GM20431 (cell line): Measurements from ENCODE around the gene IMMP1L.

Experiments used
- in situ Hi-C: fragments of 300-500 bp; cut with MseI, MboI; formaldehyde crosslinking; loops from one replicate; pipeline ENCODE4 v1.15.0; 2020; ENCODE audit warnings: low sequenced_read_pairs; ENCODE audit not compliant: unreplicated experiment

IMMP1L gene

GRCh38 chr11:31478223-31478590 lies 31.2 kb downstream of the IMMP1L start:
- in situ Hi-C loops, result loop anchor here (25.0 kb wide), 1 partner anchor 484 kb away; no protein-coding TSS in a partner anchor

GRCh38 chr11:31477528-31478222 lies 31.7 kb downstream of the IMMP1L start:
- in situ Hi-C loops, result loop anchor here (25.0 kb wide), 1 partner anchor 485 kb away; no protein-coding TSS in a partner anchor

GRCh38 chr11:31474083-31474482 lies 35.3 kb downstream of the IMMP1L start:
- in situ Hi-C loops, result no loop called here

DNA sequence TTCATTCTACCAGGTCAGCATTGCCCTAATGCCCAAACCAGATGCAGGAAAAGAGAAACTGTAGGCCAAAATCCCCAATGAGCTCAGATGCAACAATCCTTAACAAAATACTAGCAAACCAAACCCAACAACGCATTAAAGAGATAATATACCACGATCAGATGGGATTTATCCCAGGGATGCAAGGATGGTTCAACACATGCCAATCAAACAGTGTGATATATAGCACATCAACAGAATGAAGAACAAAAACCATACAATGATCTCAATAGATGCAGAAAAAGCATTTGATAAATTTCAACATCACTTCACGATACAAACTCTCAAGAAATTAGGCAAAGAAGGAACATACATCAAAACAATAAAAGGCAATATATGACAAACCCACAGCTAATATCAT lies 45.0 kb downstream of the IMMP1L start:
- in situ Hi-C loops, result no loop called here

DNA sequence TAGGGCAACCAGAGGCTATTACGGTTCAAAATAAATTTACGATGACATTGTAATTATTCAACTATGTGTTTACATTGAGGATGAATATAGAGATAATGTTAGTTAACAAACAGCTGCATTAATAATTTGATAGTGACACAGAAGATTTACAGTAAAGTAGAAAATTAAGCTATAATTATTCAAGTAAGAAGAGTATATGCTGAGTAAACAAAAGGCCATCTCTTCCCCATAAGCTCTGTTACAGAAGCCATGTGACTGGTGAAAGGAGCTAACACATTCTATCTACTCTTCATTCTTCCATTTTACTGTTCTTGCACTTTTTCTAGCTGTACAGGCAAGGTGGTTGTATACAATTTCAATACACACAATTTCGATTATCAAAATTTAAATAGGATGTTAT lies 54.2 kb downstream of the IMMP1L start:
- in situ Hi-C loops, result no loop called here

DNA sequence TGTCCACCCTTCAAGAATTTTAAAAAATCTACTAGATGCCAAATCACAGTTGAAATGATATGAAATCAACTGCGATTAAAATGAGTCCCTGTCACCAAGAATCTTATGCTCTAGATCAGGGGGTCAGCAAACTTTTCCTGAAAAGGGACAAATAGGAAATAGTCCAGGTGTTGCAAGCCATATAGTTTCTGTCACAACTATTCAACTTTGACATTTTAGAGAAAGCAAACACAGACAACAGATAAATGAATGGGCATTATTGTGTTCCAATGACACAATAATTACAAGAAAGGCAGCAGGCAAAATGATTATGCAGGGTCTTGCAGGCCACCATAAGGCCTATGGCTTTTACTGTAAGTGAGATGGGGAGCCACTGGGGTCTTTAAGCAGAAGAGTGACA lies 58.6 kb downstream of the IMMP1L start:
- in situ Hi-C loops, result no loop called here

DNA sequence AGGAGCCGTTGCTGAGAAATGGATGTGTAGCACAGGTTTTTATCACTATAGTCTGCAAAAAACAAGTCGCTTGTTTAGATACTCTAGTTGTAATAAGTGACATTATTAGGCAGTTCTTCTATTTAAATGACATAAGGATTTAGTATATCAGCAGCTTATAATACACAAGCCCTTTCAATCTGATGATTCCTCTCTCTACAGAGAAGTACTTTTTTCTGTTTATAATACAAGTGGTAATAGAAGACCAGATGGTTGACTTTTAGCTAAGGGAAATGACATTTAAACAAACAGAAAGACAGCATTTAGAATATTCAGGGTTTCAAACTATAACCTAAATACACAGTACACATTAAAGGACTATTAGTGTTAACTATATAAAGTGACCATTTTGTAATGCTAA lies 60.4 kb downstream of the IMMP1L start:
- in situ Hi-C loops, result no loop called here

DNA sequence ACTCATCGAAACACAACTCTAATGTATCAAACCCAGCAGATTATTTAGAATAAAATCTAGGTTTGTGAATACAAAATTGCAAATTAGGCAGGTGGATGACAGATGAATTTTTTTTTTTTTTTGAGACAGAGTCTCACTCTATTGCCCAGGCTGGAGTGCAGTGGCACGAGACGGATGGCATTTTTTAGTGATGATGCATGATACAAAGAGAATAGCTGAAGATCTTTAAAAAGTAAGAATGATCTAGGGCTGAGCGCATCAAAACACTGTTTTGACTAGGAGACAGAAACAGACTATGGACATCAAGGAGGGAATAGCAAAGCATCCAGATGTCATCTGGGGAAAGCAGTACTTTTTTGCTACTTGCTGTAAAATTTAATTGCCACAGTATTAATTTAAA lies 63.8 kb downstream of the IMMP1L start:
- in situ Hi-C loops, result no loop called here

DNA sequence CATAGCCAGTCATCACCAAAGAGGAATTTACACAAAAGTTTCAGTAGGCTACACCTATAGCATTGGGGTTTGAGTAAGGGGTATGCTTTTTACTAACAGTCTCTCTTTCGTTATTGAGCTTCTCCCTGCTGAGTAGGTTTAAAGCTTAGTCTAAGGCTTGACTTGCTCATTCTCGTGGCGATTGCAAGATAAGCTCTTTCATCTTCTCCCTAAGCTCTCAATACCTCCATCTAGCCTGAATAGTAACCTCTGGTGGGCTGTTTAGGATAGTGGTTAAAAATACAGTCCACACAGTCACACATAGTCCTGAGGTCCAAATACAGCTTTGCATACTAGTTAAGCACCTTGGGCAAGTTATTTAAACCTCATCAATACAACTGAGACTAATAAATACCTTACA lies 65.6 kb downstream of the IMMP1L start:
- in situ Hi-C loops, result no loop called here

- in situ Hi-C loops, result no loop called here
Measured at GRCh38 chr11:31442086-31442485, 67.3 kb downstream of the IMMP1L start.

DNA sequence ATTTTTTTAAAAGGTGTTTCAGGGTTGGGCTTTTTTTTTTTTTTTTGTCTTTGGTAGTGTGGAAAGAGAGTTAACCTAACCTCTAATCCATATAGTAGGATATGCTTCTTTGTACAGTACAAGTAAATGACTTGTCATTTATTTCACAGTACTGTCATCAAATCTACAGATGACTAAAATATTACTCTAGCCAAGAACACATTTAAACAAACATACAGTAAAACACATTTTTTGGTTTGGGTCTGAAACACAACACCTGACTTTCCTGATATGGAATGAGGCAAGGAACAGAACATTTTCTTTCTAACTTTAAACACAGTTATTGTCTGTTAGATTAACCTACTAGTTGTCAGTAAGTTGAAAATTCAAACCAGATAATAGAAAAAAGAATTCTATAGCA lies 68.1 kb downstream of the IMMP1L start:
- in situ Hi-C loops, result no loop called here

DNA sequence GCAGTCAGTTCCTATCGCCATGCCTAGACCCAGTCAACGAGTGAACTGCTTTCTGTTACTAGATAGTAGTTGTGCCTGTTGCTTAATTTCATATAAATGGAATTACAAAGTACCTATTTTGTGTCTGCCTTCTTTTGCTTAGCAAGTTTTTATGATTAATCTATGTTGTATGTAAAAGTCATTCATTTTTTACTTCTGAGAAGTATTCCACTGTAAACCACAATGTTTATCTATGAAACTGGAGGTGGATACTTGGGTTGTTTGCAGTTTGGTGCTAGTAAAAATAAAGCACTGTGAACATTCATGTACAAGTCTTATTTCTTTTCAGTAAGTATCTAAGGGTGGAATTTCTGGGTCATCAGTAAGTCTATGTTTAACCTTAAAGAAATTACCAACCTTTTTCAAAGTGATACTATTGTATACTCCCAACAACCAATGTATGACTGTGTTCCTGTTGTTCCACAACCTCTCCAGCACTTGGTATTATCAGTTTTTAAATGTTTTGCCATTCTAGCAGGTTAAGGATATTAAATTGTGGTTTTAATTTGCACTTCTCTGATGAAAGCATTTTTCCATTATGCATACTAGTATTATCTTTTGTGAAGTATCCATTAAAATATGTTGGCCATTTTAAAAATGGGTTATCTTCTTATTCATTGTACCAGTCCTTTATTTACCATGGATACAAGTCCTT lies 71.5 kb downstream of the IMMP1L start:
- in situ Hi-C loops, result no loop called here

DNA sequence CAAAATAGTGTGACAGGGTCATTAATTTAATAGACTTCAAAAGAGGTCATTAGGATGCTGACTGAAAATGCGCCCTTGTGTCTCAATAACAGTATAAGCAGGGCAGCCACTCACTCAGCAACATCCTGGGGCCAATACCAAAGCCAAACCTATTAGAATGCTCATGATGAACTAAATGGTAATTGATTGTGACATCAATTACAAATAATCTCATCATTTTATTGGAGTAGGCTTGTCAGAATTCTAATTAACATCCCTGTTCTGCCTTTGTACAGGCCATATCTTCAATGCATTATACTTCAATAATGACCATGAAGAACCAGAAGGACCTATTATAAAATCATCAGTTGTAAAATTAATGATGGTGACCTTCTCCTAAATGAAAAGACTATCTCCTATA lies 75.6 kb downstream of the IMMP1L start:
- in situ Hi-C loops, result no loop called here

DNA sequence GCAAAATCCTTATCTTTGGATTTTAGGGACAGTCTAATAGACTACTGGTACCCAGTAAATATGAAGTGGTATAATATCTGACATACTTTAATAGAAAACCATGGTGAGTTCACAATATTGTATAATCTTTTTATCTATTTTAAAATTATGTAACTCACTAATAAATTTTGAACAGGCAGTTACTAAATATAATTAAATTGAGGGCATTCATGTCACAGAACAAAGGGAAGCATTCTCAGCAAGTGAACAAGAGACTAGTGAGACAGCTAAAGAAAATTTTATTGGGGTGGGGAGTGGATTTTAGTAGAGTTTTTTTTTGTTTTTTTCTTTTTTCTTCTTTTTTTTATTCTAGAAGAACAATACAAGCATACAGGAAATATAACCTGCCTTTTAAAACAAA lies 84.8 kb downstream of the IMMP1L start:
- in situ Hi-C loops, result no loop called here

DNA sequence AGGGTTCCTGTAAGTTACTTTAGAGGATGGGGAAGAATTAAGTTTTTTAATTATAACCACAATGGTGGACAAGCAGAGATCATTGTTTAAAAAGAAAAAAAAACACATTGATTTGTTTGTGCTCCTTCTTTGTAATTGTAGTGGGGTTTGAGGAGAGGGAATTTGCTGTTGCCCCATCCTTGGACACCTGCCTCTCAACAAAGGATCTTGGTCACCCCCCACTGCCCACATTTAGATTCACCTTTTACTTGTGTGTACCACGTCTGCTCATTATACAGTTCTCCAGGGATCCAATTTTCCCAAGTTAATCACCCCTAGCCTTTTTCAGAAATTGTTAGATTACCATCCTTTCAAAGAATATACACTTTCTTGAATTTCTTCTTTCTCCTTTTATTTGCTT lies 86.7 kb downstream of the IMMP1L start:
- in situ Hi-C loops, result no loop called here

GRCh38 chr11:31421820-31422219 lies 87.6 kb downstream of the IMMP1L start:
- in situ Hi-C loops, result no loop called here

- in situ Hi-C loops, result no loop called here
Measured at GRCh38 chr11:31419669-31420068, 89.8 kb downstream of the IMMP1L start.

DNA sequence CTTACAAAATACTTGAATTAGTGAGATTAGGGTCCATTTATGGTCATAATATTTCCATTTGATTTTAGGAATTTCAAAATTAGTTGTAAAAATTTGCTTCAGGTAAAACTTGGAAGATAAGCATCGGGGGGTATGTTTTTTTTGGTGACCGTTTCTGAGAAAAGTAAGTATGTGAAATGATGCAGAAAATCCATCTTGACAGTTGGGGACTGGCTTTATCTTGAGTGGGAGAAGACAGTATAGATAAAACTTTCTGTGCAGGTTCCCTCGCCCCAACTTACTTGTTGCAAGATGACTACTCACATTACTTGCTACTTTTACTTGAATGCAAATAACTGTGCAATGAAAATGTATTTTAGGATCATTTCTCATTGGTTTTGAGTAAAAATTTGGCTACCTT lies 90.3 kb downstream of the IMMP1L start:
- in situ Hi-C loops, result no loop called here

GRCh38 chr11:31417816-31418215 lies 91.6 kb downstream of the IMMP1L start:
- in situ Hi-C loops, result no loop called here

- in situ Hi-C loops, result no loop called here
Measured at GRCh38 chr11:31417357-31417756, 92.1 kb downstream of the IMMP1L start.

- in situ Hi-C loops, result no loop called here
Measured at GRCh38 chr11:31415435-31415834, 94.0 kb downstream of the IMMP1L start.

- in situ Hi-C loops, result no loop called here
Measured at GRCh38 chr11:31414338-31414737, 95.1 kb downstream of the IMMP1L start.
